ENCODE measurements around the gene C2CD4C.
"Not testable (repeated sequence)": the region's sequence is repeated elsewhere in the genome, so short reads cannot be mapped to it uniquely, and the experiment has no call there.

Gene C2CD4C

GRCh38 chr19:435707-436412, 26.9 kb upstream of the C2CD4C start:
- DNase-seq: no peak
- Histone ChIP-seq H3K27me3 (replicated peaks) (no peaks in the 10 kb centered on the region), H3K36me3 (replicated peaks) (no peaks in the 10 kb centered on the region), H3K27ac (no peak overlapping the region), H3K4me3 (ENCODE audit: low read depth, low read length) (no peak overlapping the region)
- in situ Hi-C loops (cut with HindIII; ENCODE audit: low pct_ligation_motif_present, low sequenced_read_pairs): no loop called here
- no peak for TF ChIP-seq CTCF (IDR thresholded peaks at IDR 0.05; ENCODE audit: low read depth, low read length, missing control alignments)

GRCh38 chr19:435056-435706, 26.2 kb upstream of the C2CD4C start:
- Histone ChIP-seq H3K36me3 (replicated peaks) (no peaks in the 10 kb centered on the region), H3K4me3 (ENCODE audit: low read depth, low read length) (no peak overlapping the region), H3K27ac (no peak overlapping the region), H3K27me3 (replicated peaks) (no peaks in the 10 kb centered on the region)
- TF ChIP-seq CTCF (IDR thresholded peaks at IDR 0.05; ENCODE audit: low read depth, low read length, missing control alignments): no peak
- DNase-seq: no peak
- in situ Hi-C loops (cut with HindIII; ENCODE audit: low pct_ligation_motif_present, low sequenced_read_pairs): no loop called here

- H3K27ac ChIP-seq: no peak overlapping the region
- TF ChIP-seq CTCF (IDR thresholded peaks at IDR 0.05; ENCODE audit: low read depth, low read length, missing control alignments): no peak
- no peak for DNase-seq
- in situ Hi-C loops (cut with HindIII; ENCODE audit: low pct_ligation_motif_present, low sequenced_read_pairs): no loop called here
- no peaks in the 10 kb centered on the region for H3K27me3 ChIP-seq (replicated peaks)
- H3K4me3 ChIP-seq (ENCODE audit: low read depth, low read length): no peak overlapping the region
- H3K36me3 ChIP-seq (replicated peaks): no peaks in the 10 kb centered on the region
Measured at GRCh38 chr19:434152-434960, 25.4 kb upstream of the C2CD4C start.

GRCh38 chr19:430701-431100, 21.8 kb upstream of the C2CD4C start:
- in situ Hi-C loops (cut with HindIII; ENCODE audit: low pct_ligation_motif_present, low sequenced_read_pairs): no loop called here
- H3K4me3 ChIP-seq (ENCODE audit: low read depth, low read length): no peak overlapping the region
- no peak overlapping the region for H3K27ac ChIP-seq
- no peaks in the 10 kb centered on the region for H3K36me3 ChIP-seq (replicated peaks)
- H3K27me3 ChIP-seq (replicated peaks): no peaks in the 10 kb centered on the region
- DNase-seq: no peak
- TF ChIP-seq CTCF (IDR thresholded peaks at IDR 0.05; ENCODE audit: low read depth, low read length, missing control alignments): no peak

- Histone ChIP-seq H3K4me3 (ENCODE audit: low read depth, low read length) (no peak overlapping the region), H3K27ac (no peak overlapping the region), H3K27me3 (replicated peaks) (no peaks in the 10 kb centered on the region), H3K36me3 (replicated peaks) (no peaks in the 10 kb centered on the region)
- DNase-seq: no peak
- no peak for TF ChIP-seq CTCF (IDR thresholded peaks at IDR 0.05; ENCODE audit: low read depth, low read length, missing control alignments)
- in situ Hi-C loops (cut with HindIII; ENCODE audit: low pct_ligation_motif_present, low sequenced_read_pairs): no loop called here
Measured at GRCh38 chr19:428149-428548, 19.2 kb upstream of the C2CD4C start.

GRCh38 chr19:427675-428074, 18.7 kb upstream of the C2CD4C start:
- in situ Hi-C loops (cut with HindIII; ENCODE audit: low pct_ligation_motif_present, low sequenced_read_pairs); DNase-seq; H3K36me3 ChIP-seq (replicated peaks); H3K4me3 ChIP-seq (ENCODE audit: low read depth, low read length); H3K27me3 ChIP-seq (replicated peaks); H3K27ac ChIP-seq: not testable (repeated sequence)
